SK-N-SH (cell line): ENCODE data around the gene ALPK3.

ENCODE experiments used
- CHD2 ChIP-seq: fragments of 150-350 bp; IDR thresholded peaks from 2 replicates; pipeline ENCODE4 v1.6.1; 2018; ENCODE audit warnings: low read length; ENCODE audit not compliant: partially characterized antibody
- CTCF ChIP-seq: fragments of 200-600 bp; sonication (generic); IDR thresholded peaks from 2 replicates; pipeline ENCODE4 v1.6.1; 2017; ENCODE audit warnings: antibody characterized with exemption, mild to moderate bottlenecking, moderate library complexity
- GABPA ChIP-seq: IDR thresholded peaks from 2 replicates; pipeline ENCODE4 v1.4.0; 2012; ENCODE audit warnings: low read depth, mild to moderate bottlenecking
- GATA2 ChIP-seq: sonication (generic); formaldehyde crosslinking; IDR thresholded peaks from 2 replicates; pipeline ENCODE4 v1.5.0; 2020; ENCODE audit warnings: mild to moderate bottlenecking, missing genetic modification reagents
- MXI1 ChIP-seq: IDR thresholded peaks from 2 replicates; pipeline ENCODE4 v1.6.1; 2012; ENCODE audit warnings: mild to moderate bottlenecking, low read depth, low read length, improper control_type of control experiment
- POLR2AphosphoS5 ChIP-seq: IDR thresholded peaks from 2 replicates; pipeline ENCODE4 v1.6.1; 2012; ENCODE audit warnings: low read depth, low read length
- RFX5 ChIP-seq: IDR thresholded peaks from 2 replicates; pipeline ENCODE4 v1.6.1; 2012; ENCODE audit warnings: mild to moderate bottlenecking, improper control_type of control experiment, low read length
- SIN3A ChIP-seq: IDR thresholded peaks from 2 replicates; pipeline ENCODE4 v1.6.1; 2012; ENCODE audit warnings: low read depth, mild to moderate bottlenecking, low read length, moderate library complexity, borderline replicate concordance
- SMC3 ChIP-seq: IDR thresholded peaks from 2 replicates; pipeline ENCODE4 v1.6.1; 2012; ENCODE audit warnings: low read depth, low read length, improper control_type of control experiment
- TCF12 ChIP-seq: IDR thresholded peaks from 2 replicates; pipeline ENCODE4 v1.4.0; 2012
- ZBTB33 ChIP-seq: IDR thresholded peaks from 2 replicates; pipeline ENCODE4 v1.4.0; 2012; ENCODE audit warnings: low read depth, borderline replicate concordance

GRCh38 chr15:84834969-84835368 is 17.8 kb downstream of the ALPK3 start:
- TF ChIP-seq RFX5 (no peak), SIN3A (no peak), CTCF (no peak), CHD2 (no peak), POLR2AphosphoS5 (no peak), GABPA (no peak), GATA2 (CRISPR knock-in tag) (no peak), MXI1 (no peak), SMC3 (no peak), ZBTB33 (no peak), TCF12 (no peak)
